Mesothelial cell of epicardium (in vitro differentiated cells): Measurements from ENCODE around the gene MACROD2. TPM values are rescaled to one million over a fixed set of nuclear protein-coding genes. Genes with fewer than 3 reads are reported as not detected.

ENCODE experiments used
- DNase-seq, 2 experiments: peaks; one replicate each; pipeline ENCODE4 v3.0.0; 2021; ENCODE audit warnings: low spot score in 2 of 2; ENCODE audit not compliant: unreplicated experiment in 2 of 2
- H3K27ac Mint-ChIP-seq: 2 replicates; pipeline ENCODE4 v1.8.0; 2021; ENCODE audit warnings: mixed read lengths
- H3K27me3 Mint-ChIP-seq: 2 replicates; pipeline ENCODE4 v1.8.0; 2021; ENCODE audit warnings: low read depth, mixed read lengths
- H3K36me3 Mint-ChIP-seq: 2 replicates; pipeline ENCODE4 v1.8.0; 2021; ENCODE audit warnings: mixed read lengths
- H3K4me1 Mint-ChIP-seq: 2 replicates; pipeline ENCODE4 v1.8.0; 2021; ENCODE audit warnings: mixed read lengths
- H3K4me3 Mint-ChIP-seq: 2 replicates; pipeline ENCODE4 v1.8.0; 2021; ENCODE audit warnings: mild to moderate bottlenecking, moderate library complexity, mixed read lengths
- H3K9me3 Mint-ChIP-seq: 2 replicates; pipeline ENCODE4 v1.8.0; 2021; ENCODE audit warnings: mixed read lengths
- CTCF ChIP-seq: fragments of 200-600 bp; sonication (generic); IDR thresholded peaks from one replicate; pipeline ENCODE4 v1.5.0; 2021; ENCODE audit warnings: antibody characterized with exemption; ENCODE audit not compliant: unreplicated experiment
- total RNA-seq: library from RNA; stranded (reverse); gene quantifications from 3 replicates; pipeline ENCODE4 v1.2.1, GENCODE V29; 2021

MACROD2 gene
- total RNA-seq, 1 donor from 2014 or later = 10.0 TPM

GRCh38 chr20:14142964-14143627 lies 147.8 kb downstream of the MACROD2 start:
- H3K27me3 Mint-ChIP-seq = no peaks in the 10 kb centered on the region
- H3K9me3 Mint-ChIP-seq = no peaks in the 10 kb centered on the region
- H3K4me1 Mint-ChIP-seq = peaks cover 22% of the 10 kb centered on the region
- no peak for DNase-seq
- no peak for TF ChIP-seq CTCF
- H3K36me3 Mint-ChIP-seq = no peaks in the 10 kb centered on the region
- peak overlapping the region; percentile 85 for H3K27ac Mint-ChIP-seq
- H3K4me3 Mint-ChIP-seq = no peak overlapping the region

- Mint-ChIP-seq H3K27ac (no peak overlapping the region), H3K27me3 (no peaks in the 10 kb centered on the region), H3K9me3 (no peaks in the 10 kb centered on the region), H3K4me3 (no peak overlapping the region), H3K4me1 (peaks cover 27% of the 10 kb centered on the region), H3K36me3 (no peaks in the 10 kb centered on the region)
- TF ChIP-seq CTCF = no peak
- DNase-seq = no peak
Measured at GRCh38 chr20:14148042-14148441, 152.7 kb downstream of the MACROD2 start.

GRCh38 chr20:14155361-14155760 lies 160.0 kb downstream of the MACROD2 start:
- peaks cover 24% of the 10 kb centered on the region for H3K9me3 Mint-ChIP-seq
- TF ChIP-seq CTCF = no peak
- H3K4me3 Mint-ChIP-seq = no peak overlapping the region

GRCh38 chr20:14178528-14178927 lies 183.2 kb downstream of the MACROD2 start:
- Mint-ChIP-seq H3K27me3 (no peaks in the 10 kb centered on the region), H3K9me3 (peaks cover 28% of the 10 kb centered on the region), H3K4me1 (no peaks in the 10 kb centered on the region), H3K4me3 (no peak overlapping the region), H3K36me3 (peaks cover 8% of the 10 kb centered on the region), H3K27ac (no peak overlapping the region)
- TF ChIP-seq CTCF = no peak
- no peak for DNase-seq

More at GRCh38 chr20:14155361-14155760, 160.0 kb downstream of the MACROD2 start:
- Mint-ChIP-seq H3K4me1 (peaks cover 38% of the 10 kb centered on the region), H3K27ac (peak overlapping the region; percentile 30), H3K27me3 (no peaks in the 10 kb centered on the region), H3K36me3 (peaks cover 18% of the 10 kb centered on the region)
- DNase-seq = no peak

- no peak overlapping the region for H3K4me3 Mint-ChIP-seq
Measured at GRCh38 chr20:14178952-14179351, 183.6 kb downstream of the MACROD2 start.

More at GRCh38 chr20:14178952-14179351, 183.6 kb downstream of the MACROD2 start:
- DNase-seq = no peak
- no peaks in the 10 kb centered on the region for H3K27me3 Mint-ChIP-seq
- peaks cover 28% of the 10 kb centered on the region for H3K9me3 Mint-ChIP-seq
- no peak for TF ChIP-seq CTCF
- no peaks in the 10 kb centered on the region for H3K4me1 Mint-ChIP-seq
- H3K36me3 Mint-ChIP-seq = peaks cover 12% of the 10 kb centered on the region
- no peak overlapping the region for H3K27ac Mint-ChIP-seq
